GDM1 (cell line): ENCODE results near the gene ZNF280A.
A peak's percentile ranks its signal among the peaks of the same experiment; 100 is the strongest.

ENCODE experiments used
- DNase-seq: peaks from one replicate; lab custom pipeline; 2025; lab: John Stamatoyannopoulos, UW

Gene ZNF280A

DNA sequence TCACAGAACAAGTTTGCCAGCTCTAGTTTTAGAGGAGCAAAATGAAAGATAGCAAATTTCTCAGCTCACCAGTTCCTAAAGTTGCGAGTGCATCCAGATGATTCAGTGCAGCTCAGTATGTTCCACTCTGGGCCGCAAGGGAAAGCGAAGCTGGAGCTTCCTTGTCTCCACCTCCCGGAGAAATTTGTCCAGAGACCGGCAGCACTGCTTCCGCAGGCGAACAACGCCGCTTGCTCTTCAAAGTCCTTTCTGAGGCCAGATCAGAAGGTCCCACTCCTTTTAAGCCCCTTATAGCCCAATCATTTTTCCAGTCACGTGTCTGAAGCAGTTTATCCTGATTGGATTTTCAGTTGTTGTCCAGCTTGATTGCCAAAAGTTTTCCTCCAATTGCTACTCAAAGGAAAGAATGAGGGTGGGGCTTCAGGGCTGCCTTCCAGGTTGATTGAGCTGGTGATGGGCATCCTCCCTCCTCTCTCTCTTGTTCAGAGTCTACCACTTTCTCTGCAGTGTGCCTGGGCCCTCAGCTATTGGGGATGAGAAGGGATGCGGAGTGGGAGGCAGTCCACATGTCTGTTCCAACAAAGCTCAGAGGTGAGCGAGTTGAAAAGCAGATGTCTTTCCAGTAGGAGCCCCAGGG lies at the start of gene ZNF280A:
Gene ZNF280A, minus strand, starts transcription at position 251 of the 637 bp plus-strand sequence. CDS start 4,640 bp downstream, outside the sequence.
- DNase-seq: no peak

- no peak for DNase-seq
Observed at GRCh38 chr22:22569218-22569617, 49.1 kb upstream of the ZNF280A start.

GRCh38 chr22:22565981-22566380 lies 45.9 kb upstream of the ZNF280A start:
- no peak for DNase-seq

DNA sequence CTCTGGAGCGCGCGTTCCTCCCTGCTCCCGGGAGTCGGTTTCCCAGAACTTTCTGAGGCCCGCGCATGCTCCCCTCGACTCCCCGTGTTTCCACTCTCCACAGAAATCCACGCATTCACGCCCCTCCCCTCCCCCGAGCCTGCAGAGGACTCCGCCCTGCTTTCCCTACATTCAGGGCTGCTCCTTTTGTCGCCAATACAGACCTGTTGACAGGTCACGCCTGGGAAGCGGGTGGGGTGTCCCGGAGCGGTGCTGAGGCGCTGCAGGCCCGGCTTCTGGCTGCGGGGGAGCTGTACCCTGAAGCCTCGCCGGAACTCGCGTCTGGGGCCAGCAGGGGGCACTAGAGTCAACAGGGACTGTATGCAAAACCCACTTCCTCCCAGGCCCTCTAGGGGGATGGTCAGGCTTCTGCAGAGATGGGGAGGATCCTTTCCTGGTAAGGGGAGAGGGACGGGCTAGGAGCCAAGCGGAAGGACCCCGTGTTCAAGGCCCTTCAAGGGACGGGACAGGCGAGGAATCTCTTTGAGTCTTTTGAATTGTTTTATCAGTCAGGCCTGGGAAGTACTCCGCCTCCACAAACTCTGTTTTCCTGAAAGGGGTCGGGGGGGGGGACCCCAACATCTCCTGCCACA lies 39.0 kb upstream of the ZNF280A start, which contains the start of gene PRAME:
Gene PRAME, minus strand, starts transcription at position 294 of the 632 bp plus-strand sequence. CDS start 2,433 bp downstream, outside the sequence.
- peak; percentile 93 for DNase-seq

- no peak for DNase-seq
Observed at GRCh38 chr22:22558071-22558971, 38.3 kb upstream of the ZNF280A start.

DNA sequence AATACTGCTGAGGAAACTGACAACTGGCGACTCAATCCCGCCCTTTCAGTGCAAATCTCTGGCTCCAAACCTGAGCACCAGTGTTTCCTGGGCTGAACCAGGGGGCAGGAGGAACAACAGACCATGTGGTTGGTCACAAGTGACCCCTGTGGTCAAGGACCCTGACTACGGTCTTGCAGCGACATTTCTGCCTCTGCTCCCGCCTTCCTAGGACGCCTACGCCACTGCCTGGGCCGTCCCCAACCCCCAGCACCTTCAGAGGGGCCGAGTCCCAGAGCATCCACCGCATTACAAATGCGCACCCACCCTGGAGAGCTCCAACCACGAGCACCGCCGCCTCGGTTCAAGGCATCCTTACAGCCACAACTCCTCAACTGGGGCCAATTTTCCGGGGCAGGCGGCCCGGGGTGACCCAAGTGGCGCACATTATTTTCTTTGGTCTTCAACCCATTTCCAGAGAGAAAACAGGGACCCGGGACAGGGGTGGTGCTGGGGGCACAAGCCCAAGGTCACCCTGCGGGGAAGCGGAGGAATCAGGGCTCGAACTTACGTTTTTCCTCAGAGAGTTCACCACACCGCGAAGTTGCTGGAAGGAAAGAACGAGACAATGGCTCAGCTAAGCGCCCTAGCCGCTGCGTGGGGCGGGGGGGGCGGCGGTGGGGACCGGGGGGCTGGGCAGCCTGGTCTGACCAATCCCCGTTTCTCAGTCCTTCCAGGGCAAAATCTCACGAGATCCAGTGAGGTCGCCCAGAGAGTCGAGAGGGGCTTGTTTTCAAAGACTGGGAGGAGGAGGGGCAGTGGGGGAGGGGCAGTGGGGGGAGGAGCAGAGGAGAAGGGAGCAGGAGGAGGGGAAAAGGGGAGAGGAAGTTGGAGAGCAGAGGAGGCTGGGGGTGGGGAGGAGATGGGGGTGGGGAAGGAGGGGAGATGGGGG lies 37.2 kb upstream of the ZNF280A start:
- peak; percentile 5 for DNase-seq

DNA sequence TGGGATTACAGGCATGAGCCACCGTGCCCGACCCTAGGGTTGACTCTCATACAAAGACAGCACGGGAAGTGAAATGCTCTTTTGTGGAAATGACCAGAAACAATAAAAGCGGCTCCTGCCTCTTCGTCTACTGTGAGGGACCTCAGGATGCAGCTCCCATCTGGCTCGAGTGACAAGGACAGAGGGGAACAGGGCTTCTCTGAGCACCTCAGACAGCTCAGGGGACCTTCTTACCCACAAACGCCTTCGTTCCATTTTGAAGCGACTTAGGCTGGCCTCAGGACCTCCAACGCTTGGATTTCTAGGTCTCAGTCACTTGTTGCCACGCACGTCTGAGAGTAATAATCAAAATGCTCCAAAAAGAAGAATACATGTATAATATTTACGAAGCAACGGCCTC lies 36.5 kb upstream of the ZNF280A start:
- DNase-seq: no peak

DNA sequence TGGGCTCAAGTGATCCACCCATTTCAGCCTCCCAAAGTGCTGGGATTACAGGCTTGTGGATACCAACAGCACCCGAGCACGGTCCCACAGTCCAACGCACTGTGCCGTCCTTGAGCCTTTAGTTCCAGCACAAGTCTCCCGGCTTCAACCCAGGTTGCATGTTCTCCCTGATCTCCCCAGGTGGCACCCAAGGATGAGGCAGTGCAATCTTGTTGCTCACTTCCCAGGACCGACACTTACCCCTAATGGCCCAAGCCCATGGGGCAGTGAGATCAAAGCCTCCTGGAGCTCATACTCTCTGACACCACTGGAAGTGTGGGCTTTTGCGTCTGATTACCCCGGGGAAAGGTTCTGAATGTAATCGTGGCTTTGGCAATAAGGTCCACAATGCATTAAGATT lies 35.5 kb upstream of the ZNF280A start:
- no peak for DNase-seq

- DNase-seq: no peak
Observed at GRCh38 chr22:22554587-22555284, 34.7 kb upstream of the ZNF280A start.

DNA sequence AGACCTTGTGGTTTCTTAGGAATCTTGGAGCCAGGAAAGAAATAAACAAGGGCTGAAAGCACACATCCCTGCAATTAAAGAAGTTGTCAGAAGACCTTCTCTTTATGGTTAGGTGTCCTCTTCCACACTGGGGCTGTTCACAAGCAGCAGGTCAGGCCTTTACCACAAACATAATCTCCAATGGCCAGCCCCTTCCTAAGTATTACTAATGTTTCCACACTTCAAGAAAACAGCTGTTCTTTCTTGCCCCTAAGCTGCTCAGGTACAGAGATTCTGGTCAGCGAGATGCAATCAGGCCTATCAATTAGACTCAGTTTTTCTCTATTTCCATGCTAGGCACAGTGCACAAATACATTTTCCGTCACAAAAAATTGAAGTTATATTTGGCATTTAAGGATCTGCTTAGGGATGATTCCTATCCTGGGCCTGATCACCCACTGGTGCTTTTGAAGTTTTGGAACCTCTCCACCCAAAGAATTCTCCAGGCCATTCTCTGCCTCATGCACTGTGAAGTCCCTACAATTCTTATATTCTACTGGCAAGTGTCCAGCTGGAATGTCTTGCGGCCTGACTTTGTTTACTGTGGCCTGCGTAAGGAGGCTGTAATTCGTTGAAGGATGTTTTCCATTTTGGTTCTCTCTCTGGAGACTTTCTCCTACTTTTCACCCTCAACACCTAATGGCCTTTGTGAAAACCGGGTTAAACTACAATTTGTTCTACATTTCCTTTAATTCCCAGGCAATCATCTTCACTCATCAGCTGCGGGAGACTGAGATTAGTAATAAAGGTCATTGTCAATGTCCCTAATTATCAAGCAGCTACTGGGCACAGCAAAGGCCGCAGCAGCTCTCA lies 33.9 kb upstream of the ZNF280A start:
- no peak for DNase-seq

DNA sequence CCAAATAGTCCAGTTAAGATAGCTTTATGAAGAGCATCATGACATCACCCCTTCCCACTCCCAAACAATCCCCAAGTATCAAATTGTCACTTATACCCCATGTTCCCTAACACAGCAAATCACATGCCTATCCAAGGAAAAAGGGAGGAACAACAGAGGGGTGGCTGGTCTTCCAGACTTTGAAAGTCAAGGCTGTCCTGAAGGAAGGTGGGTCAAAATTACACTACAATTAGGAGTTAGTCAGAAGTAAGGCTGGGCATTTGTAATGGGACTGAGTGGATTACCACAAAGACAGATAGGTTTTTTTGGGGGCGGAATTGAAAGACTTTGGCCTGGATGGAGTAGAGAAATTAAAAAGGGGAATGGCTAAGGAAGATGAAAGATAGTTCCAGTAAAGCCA lies 33.1 kb upstream of the ZNF280A start:
- no peak for DNase-seq

GRCh38 chr22:22552630-22553029 lies 32.6 kb upstream of the ZNF280A start:
- DNase-seq: no peak

- DNase-seq: no peak
Observed at GRCh38 chr22:22550789-22551434, 30.8 kb upstream of the ZNF280A start.

DNA sequence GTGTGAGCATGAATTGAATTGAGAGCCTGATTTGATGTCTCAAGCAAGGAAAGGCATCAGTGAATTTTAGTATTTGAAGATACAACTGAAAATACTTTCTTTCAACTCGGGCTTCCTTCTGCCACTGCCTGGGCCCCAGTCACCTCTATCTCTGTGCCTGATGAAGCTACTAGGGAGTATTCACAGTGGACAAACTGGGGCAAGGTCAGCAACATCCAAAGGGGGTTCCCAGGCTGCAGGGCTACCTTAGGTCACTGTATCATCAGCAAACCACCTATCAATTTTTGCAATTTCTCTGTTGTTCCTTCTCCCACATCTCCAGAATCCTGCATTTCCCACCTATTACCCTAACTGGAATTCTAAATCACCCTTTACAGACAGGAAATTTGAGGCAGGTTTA lies 28.8 kb upstream of the ZNF280A start:
- no peak for DNase-seq

DNA sequence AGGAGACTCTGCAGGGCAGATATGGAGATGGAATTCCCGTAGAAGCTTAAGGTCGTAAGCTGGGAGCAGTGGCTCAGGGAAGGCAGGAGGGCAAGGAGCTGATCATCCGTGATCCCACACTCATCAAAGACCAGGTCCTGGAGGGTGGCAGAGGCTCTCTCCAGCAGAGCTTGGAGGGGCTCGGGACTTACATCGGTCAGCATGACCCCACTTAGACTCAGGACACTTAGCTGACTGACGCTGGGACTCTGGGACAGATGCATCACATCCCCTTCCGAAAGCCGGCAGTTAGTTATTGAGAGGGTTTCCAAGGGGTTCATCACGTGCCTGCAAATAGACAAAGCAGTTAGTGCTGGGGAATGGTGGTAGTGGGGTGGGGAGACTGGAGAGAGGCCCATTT lies 28.2 kb upstream of the ZNF280A start:
- DNase-seq: no peak

- no peak for DNase-seq
Observed at GRCh38 chr22:22547692-22548300, 27.7 kb upstream of the ZNF280A start.

- DNase-seq: no peak
Observed at GRCh38 chr22:22547226-22547625, 27.2 kb upstream of the ZNF280A start.

DNA sequence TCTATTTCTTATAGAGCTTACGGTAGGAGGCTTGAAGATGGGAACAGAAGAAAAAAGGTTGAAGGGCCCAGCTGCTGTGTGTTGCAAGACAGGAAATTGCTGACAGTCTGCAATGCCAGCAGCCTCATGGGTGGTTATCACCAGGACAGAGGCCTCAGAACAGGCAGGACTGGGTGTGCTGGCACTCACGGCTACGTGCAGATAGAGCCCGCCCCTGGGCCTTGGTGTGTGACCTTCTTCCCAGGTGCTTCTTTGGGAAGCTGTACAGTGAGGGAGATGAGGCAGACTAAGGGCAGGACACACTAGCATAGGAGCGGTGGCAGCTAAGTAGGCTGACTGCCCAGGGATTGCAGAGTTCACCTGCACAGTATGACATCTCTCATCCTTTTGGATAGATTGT lies 26.4 kb upstream of the ZNF280A start:
- no peak for DNase-seq

GRCh38 chr22:22545084-22545483 lies 25.0 kb upstream of the ZNF280A start:
- no peak for DNase-seq
